Mesothelial cell of epicardium (in vitro differentiated cells): ENCODE measurements around the gene UCHL3. TPM values are rescaled to one million over a fixed set of nuclear protein-coding genes. Genes with fewer than 3 reads are reported as not detected.

Experiments used
- DNase-seq, 2 experiments: peaks; one replicate each; pipeline ENCODE4 v3.0.0; 2021; ENCODE audit warnings: low spot score in 2 of 2; ENCODE audit not compliant: unreplicated experiment in 2 of 2
- H3K27ac Mint-ChIP-seq: 2 replicates; pipeline ENCODE4 v1.8.0; 2021; ENCODE audit warnings: mixed read lengths
- H3K27me3 Mint-ChIP-seq: 2 replicates; pipeline ENCODE4 v1.8.0; 2021; ENCODE audit warnings: low read depth, mixed read lengths
- H3K36me3 Mint-ChIP-seq: 2 replicates; pipeline ENCODE4 v1.8.0; 2021; ENCODE audit warnings: mixed read lengths
- H3K4me1 Mint-ChIP-seq: 2 replicates; pipeline ENCODE4 v1.8.0; 2021; ENCODE audit warnings: mixed read lengths
- H3K4me3 Mint-ChIP-seq: 2 replicates; pipeline ENCODE4 v1.8.0; 2021; ENCODE audit warnings: mild to moderate bottlenecking, moderate library complexity, mixed read lengths
- H3K9me3 Mint-ChIP-seq: 2 replicates; pipeline ENCODE4 v1.8.0; 2021; ENCODE audit warnings: mixed read lengths
- CTCF ChIP-seq: fragments of 200-600 bp; sonication (generic); IDR thresholded peaks from one replicate; pipeline ENCODE4 v1.5.0; 2021; ENCODE audit warnings: antibody characterized with exemption; ENCODE audit not compliant: unreplicated experiment
- total RNA-seq: library from RNA; stranded (reverse); gene quantifications from 3 replicates; pipeline ENCODE4 v1.2.1, GENCODE V29; 2021

Gene UCHL3
- total RNA-seq, 1 donor from 2014 or later, result 28.1 TPM

- H3K27me3 Mint-ChIP-seq, result no peaks in the 10 kb centered on the region
- H3K4me1 Mint-ChIP-seq, result no peaks in the 10 kb centered on the region
- H3K27ac Mint-ChIP-seq, result no peak overlapping the region
- no peak overlapping the region for H3K4me3 Mint-ChIP-seq
- TF ChIP-seq CTCF, result no peak
- H3K36me3 Mint-ChIP-seq, result peaks cover 10% of the 10 kb centered on the region
- H3K9me3 Mint-ChIP-seq, result peaks cover 25% of the 10 kb centered on the region
- DNase-seq, result no peak
Observed at GRCh38 chr13:75521956-75522355, 27.6 kb upstream of the UCHL3 start.

GRCh38 chr13:75530549-75530961 is 19.0 kb upstream of the UCHL3 start:
- peaks cover 9% of the 10 kb centered on the region for H3K4me1 Mint-ChIP-seq

GRCh38 chr13:75533861-75534260 is 15.7 kb upstream of the UCHL3 start:
- peaks cover 18% of the 10 kb centered on the region for H3K36me3 Mint-ChIP-seq
- DNase-seq, result no peak

More at GRCh38 chr13:75530549-75530961, 19.0 kb upstream of the UCHL3 start:
- Mint-ChIP-seq H3K36me3 (peaks cover 27% of the 10 kb centered on the region), H3K27ac (no peak overlapping the region), H3K9me3 (peaks cover 9% of the 10 kb centered on the region), H3K4me3 (no peak overlapping the region), H3K27me3 (no peaks in the 10 kb centered on the region)
- TF ChIP-seq CTCF, result no peak
- no peak for DNase-seq

GRCh38 chr13:75537401-75538365 is 11.9 kb upstream of the UCHL3 start, which contains the start of gene COMMD6:
TSS of gene COMMD6 (minus strand) at chr13:75537841. CDS start at chr13:75537805, 36 bp downstream.
- peak; percentile 72 for TF ChIP-seq CTCF
- peak; percentile 34 to 68 for DNase-seq
- Mint-ChIP-seq H3K4me3 (peak within 1 kb of the TSS; percentile 99), H3K9me3 (no peaks in the 10 kb centered on the region), H3K36me3 (peaks cover 9% of the 10 kb centered on the region), H3K27me3 (no peaks in the 10 kb centered on the region), H3K4me1 (peaks cover 21% of the 10 kb centered on the region), H3K27ac (peak within 1 kb of the TSS; percentile 95)

More at GRCh38 chr13:75533861-75534260, 15.7 kb upstream of the UCHL3 start:
- peaks cover 21% of the 10 kb centered on the region for H3K4me1 Mint-ChIP-seq
- no peaks in the 10 kb centered on the region for H3K27me3 Mint-ChIP-seq
- H3K27ac Mint-ChIP-seq, result no peak overlapping the region
- H3K4me3 Mint-ChIP-seq, result no peak overlapping the region
- H3K9me3 Mint-ChIP-seq, result peaks cover 6% of the 10 kb centered on the region
- no peak for TF ChIP-seq CTCF

- H3K27ac Mint-ChIP-seq, result no peak overlapping the region
- peaks cover 12% of the 10 kb centered on the region for H3K4me1 Mint-ChIP-seq
- H3K27me3 Mint-ChIP-seq, result no peaks in the 10 kb centered on the region
- H3K9me3 Mint-ChIP-seq, result no peaks in the 10 kb centered on the region
- TF ChIP-seq CTCF, result no peak
- no peak overlapping the region for H3K4me3 Mint-ChIP-seq
- DNase-seq, result no peak
- H3K36me3 Mint-ChIP-seq, result no peaks in the 10 kb centered on the region
Observed at GRCh38 chr13:75541287-75541686, 8.3 kb upstream of the UCHL3 start.
